ENCODE measurements around the gene USP32.
"Not testable (repeated sequence)": the region's sequence is repeated elsewhere in the genome, so short reads cannot be mapped to it uniquely, and the experiment has no call there.

The USP32 gene

GRCh38 chr17:60327901-60328273 is 64.0 kb downstream of the USP32 start:
- peak in 1 of 14 donors; percentile 16 for DNase-seq

GRCh38 chr17:60327134-60327900 is 64.6 kb downstream of the USP32 start:
- DNase-seq: peak in 8 of 14 donors; percentile 17 to 77 (median 30)

- DNase-seq: no peak
Measured at GRCh38 chr17:60326702-60327101, 65.2 kb downstream of the USP32 start.

GRCh38 chr17:60325730-60326524 is 66.0 kb downstream of the USP32 start:
- no peak for DNase-seq

GRCh38 chr17:60323754-60324153 is 68.2 kb downstream of the USP32 start:
- no peak for DNase-seq

GRCh38 chr17:60322056-60322387 is 69.9 kb downstream of the USP32 start:
- DNase-seq: no peak

- DNase-seq: no peak
Measured at GRCh38 chr17:60321336-60322055, 70.4 kb downstream of the USP32 start.

GRCh38 chr17:60318830-60319229 is 73.1 kb downstream of the USP32 start:
- no peak for DNase-seq

GRCh38 chr17:60318326-60318725 is 73.6 kb downstream of the USP32 start:
- DNase-seq: no peak

- DNase-seq: no peak
Measured at GRCh38 chr17:60315650-60316049, 76.3 kb downstream of the USP32 start.

GRCh38 chr17:60314900-60315299 is 77.0 kb downstream of the USP32 start:
- not testable (repeated sequence) for DNase-seq

GRCh38 chr17:60314423-60314822 is 77.5 kb downstream of the USP32 start:
- no peak for DNase-seq

GRCh38 chr17:60311936-60312335 is 80.0 kb downstream of the USP32 start:
- DNase-seq: no peak

GRCh38 chr17:60311186-60311585 is 80.7 kb downstream of the USP32 start:
- no peak for DNase-seq

GRCh38 chr17:60305141-60305540 is 86.8 kb downstream of the USP32 start:
- DNase-seq: peak in 9 of 14 donors; percentile 5 to 44 (median 33)

- no peak for DNase-seq
Measured at GRCh38 chr17:60304502-60304901, 87.4 kb downstream of the USP32 start.

GRCh38 chr17:60303406-60304099 is 88.4 kb downstream of the USP32 start:
- DNase-seq: no peak

- DNase-seq: no peak
Measured at GRCh38 chr17:60301649-60302048, 90.3 kb downstream of the USP32 start.

GRCh38 chr17:60300949-60301348 is 91.0 kb downstream of the USP32 start:
- no peak for DNase-seq

- DNase-seq: no peak
Measured at GRCh38 chr17:60300011-60300410, 91.9 kb downstream of the USP32 start.

GRCh38 chr17:60297760-60298401 is 94.1 kb downstream of the USP32 start:
- no peak for DNase-seq

GRCh38 chr17:60296177-60296576 is 95.8 kb downstream of the USP32 start:
- no peak for DNase-seq
